HEK293 (cell line): ENCODE results near the gene PRR36.

Experiments used
- CTCF ChIA-PET: fragments of 350-600 bp; formaldehyde crosslinking; extraction: SDS; loops from one replicate; lab custom pipeline; 2021; ENCODE audit warnings: antibody characterized with exemption; lab: Yijun Ruan, JAX
- POLR2A ChIA-PET: fragments of 300-600 bp; formaldehyde crosslinking; extraction: SDS; loops from one replicate; lab custom pipeline; 2020; ENCODE audit warnings: antibody characterized with exemption, inconsistent platforms; lab: Yijun Ruan, JAX
- H3K27ac ChIP-seq: fragments of 200-500 bp; sonication (Bioruptor generic); 2 replicates; pipeline ENCODE4 v1.5.1; 2014; ENCODE audit warnings: low read depth, low read length, control low read depth, inconsistent platforms; ENCODE audit errors: extremely low read depth
- H3K36me3 ChIP-seq, 2 experiments: fragments of 200-500 bp in 1 of 2; sonication (Bioruptor generic) in 1 of 2; 1 replicate in 1 of 2; 2 replicates in 1 of 2; pipeline ENCODE4 v1.5.1; 2014 to 2017; ENCODE audit warnings: inconsistent platforms in 2 of 2, low read length in 2 of 2; ENCODE audit not compliant: control insufficient read depth in 2 of 2, insufficient read depth in 1 of 2
- H3K4me1 ChIP-seq: fragments of 200-500 bp; sonication (Bioruptor generic); 2 replicates; pipeline ENCODE4 v1.5.1; 2014; ENCODE audit warnings: mild to moderate bottlenecking, low read length, inconsistent platforms; ENCODE audit not compliant: control insufficient read depth, insufficient read depth
- H3K4me3 ChIP-seq: 2 replicates; pipeline ENCODE4 v1.5.1; 2011; ENCODE audit warnings: low read depth, mild to moderate bottlenecking, control low read depth, low read length, moderate library complexity
- H3K9me3 ChIP-seq: fragments of 200-500 bp; sonication (Bioruptor generic); 2 replicates; pipeline ENCODE4 v1.5.1; 2014; ENCODE audit warnings: low read depth, low read length, inconsistent platforms; ENCODE audit not compliant: control insufficient read depth, insufficient read depth
- ATF2 ChIP-seq: fragments of 450-650 bp; formaldehyde crosslinking; IDR thresholded peaks from 2 replicates; pipeline ENCODE4 v1.5.1; 2016; ENCODE audit warnings: missing biosample characterization, missing genetic modification characterization, low read depth
- ELK4 ChIP-seq: IDR thresholded peaks from 2 replicates; pipeline ENCODE4 v1.6.1; 2011; ENCODE audit warnings: mild to moderate bottlenecking, low read depth, low read length, borderline replicate concordance
- GLIS1 ChIP-seq: fragments of 450-650 bp; formaldehyde crosslinking; IDR thresholded peaks from 2 replicates; pipeline ENCODE4 v1.5.1; 2016; ENCODE audit warnings: missing biosample characterization, missing genetic modification characterization
- SP7 ChIP-seq: fragments of 450-650 bp; formaldehyde crosslinking; IDR thresholded peaks from 2 replicates; pipeline ENCODE4 v1.5.1; 2016; ENCODE audit warnings: missing biosample characterization, missing genetic modification characterization
- ZBTB11 ChIP-seq: fragments of 450-650 bp; formaldehyde crosslinking; conservative IDR thresholded peaks from 2 replicates; pipeline ENCODE4 v1.5.1; 2016; ENCODE audit warnings: low read depth, missing biosample characterization, missing genetic modification characterization
- ZNF10 ChIP-seq: fragments of 450-650 bp; formaldehyde crosslinking; IDR thresholded peaks from 2 replicates; pipeline ENCODE4 v1.5.1; 2017; ENCODE audit warnings: missing biosample characterization, missing genetic modification characterization
- ZNF174 ChIP-seq: fragments of 450-650 bp; formaldehyde crosslinking; IDR thresholded peaks from 2 replicates; pipeline ENCODE4 v1.5.0; 2017; ENCODE audit warnings: missing biosample characterization, mild to moderate bottlenecking, missing genetic modification characterization
- ZNF274 ChIP-seq, 2 experiments: fragments of 200-500 bp in 1 of 2; fragments of 450-650 bp in 1 of 2; sonication (Bioruptor generic) in 1 of 2; formaldehyde crosslinking in 1 of 2; IDR thresholded peaks; 2 replicates each; pipeline versions ENCODE4 v1.5.1 to v1.6.1; 2014 to 2016; ENCODE audit warnings: borderline replicate concordance in 1 of 2, inconsistent platforms in 1 of 2, low read length in 1 of 2, missing biosample characterization in 1 of 2, missing genetic modification characterization in 1 of 2
- ZNF404 ChIP-seq: fragments of 450-650 bp; formaldehyde crosslinking; IDR thresholded peaks from 2 replicates; pipeline ENCODE4 v1.5.1; 2017; ENCODE audit warnings: missing biosample characterization, missing genetic modification characterization
- ZNF426 ChIP-seq: fragments of 450-650 bp; formaldehyde crosslinking; IDR thresholded peaks from 2 replicates; pipeline ENCODE4 v1.5.1; 2017; ENCODE audit warnings: missing biosample characterization, missing genetic modification characterization, mild to moderate bottlenecking, inconsistent platforms, moderate library complexity
- ZNF449 ChIP-seq: fragments of 450-650 bp; formaldehyde crosslinking; IDR thresholded peaks from 2 replicates; pipeline ENCODE4 v1.5.1; 2017; ENCODE audit warnings: missing biosample characterization, mild to moderate bottlenecking, missing genetic modification characterization, moderate library complexity
- ZNF510 ChIP-seq: fragments of 450-650 bp; formaldehyde crosslinking; IDR thresholded peaks from 2 replicates; pipeline ENCODE4 v1.5.1; 2018; ENCODE audit warnings: mild to moderate bottlenecking, missing genetic modification characterization, missing biosample characterization; ENCODE audit not compliant: insufficient replicate concordance
- ZNF521 ChIP-seq: fragments of 450-650 bp; formaldehyde crosslinking; IDR thresholded peaks from 2 replicates; pipeline ENCODE4 v1.5.1; 2017; ENCODE audit warnings: missing biosample characterization, mild to moderate bottlenecking, missing genetic modification characterization
- ZNF544 ChIP-seq: fragments of 450-650 bp; formaldehyde crosslinking; IDR thresholded peaks from 2 replicates; pipeline ENCODE4 v1.5.0; 2017; ENCODE audit warnings: missing biosample characterization, missing genetic modification characterization
- ZNF626 ChIP-seq: fragments of 450-650 bp; sonication (Bioruptor Pico); formaldehyde crosslinking; IDR thresholded peaks from 2 replicates; pipeline ENCODE4 v1.5.1; 2018; ENCODE audit warnings: missing biosample characterization, missing genetic modification characterization, inconsistent platforms
- ZNF629 ChIP-seq: fragments of 450-650 bp; formaldehyde crosslinking; IDR thresholded peaks from 2 replicates; pipeline ENCODE4 v1.5.1; 2017; ENCODE audit warnings: missing biosample characterization, missing genetic modification characterization
- ZNF843 ChIP-seq: fragments of 450-650 bp; formaldehyde crosslinking; IDR thresholded peaks from 2 replicates; pipeline ENCODE4 v1.5.1; 2016; ENCODE audit warnings: missing biosample characterization, missing genetic modification characterization
- ZSCAN18 ChIP-seq: fragments of 450-650 bp; formaldehyde crosslinking; IDR thresholded peaks from 2 replicates; pipeline ENCODE4 v1.5.1; 2016; ENCODE audit warnings: missing biosample characterization, missing genetic modification characterization
- ZSCAN23 ChIP-seq: fragments of 450-650 bp; formaldehyde crosslinking; IDR thresholded peaks from 2 replicates; pipeline ENCODE4 v1.5.1; 2016; ENCODE audit warnings: missing biosample characterization, missing genetic modification characterization

The PRR36 gene

GRCh38 chr19:7864690-7865074, 9.5 kb downstream of the PRR36 start:
- Histone ChIP-seq H3K36me3 (peaks cover 0 to 13% of the 10 kb centered on the region in 2 experiments; a peak in 1 of 3 replicates), H3K27ac (no peak overlapping the region), H3K9me3 (no peaks in the 10 kb centered on the region), H3K4me3 (no peak overlapping the region), H3K4me1 (no peaks in the 10 kb centered on the region)
- ChIA-PET CTCF (interaction anchor here (1.7 kb wide), 1 partner anchor 12 kb away, joined by 6 read pairs; no protein-coding TSS in a partner anchor), POLR2A (no interaction called here)
- no peak for TF ChIP-seq ZSCAN18 (tag by site-specific recombination)
- TF ChIP-seq ZNF544 (tag by site-specific recombination), result no peak
- no peak for TF ChIP-seq ZNF426
- no peak for TF ChIP-seq ZNF510 (tag by site-specific recombination)
- TF ChIP-seq ZNF274 (IDR thresholded peaks at IDR 0.05; ENCODE audit: low read length), result no peak
- TF ChIP-seq ZNF274 (tag by site-specific recombination; IDR thresholded peaks at IDR 0.05; ENCODE audit: borderline replicate concordance), result no peak
- TF ChIP-seq ZNF843 (tag by site-specific recombination), result no peak

GRCh38 chr19:7863971-7864689, 10.1 kb downstream of the PRR36 start:
- H3K4me1 ChIP-seq, result no peaks in the 10 kb centered on the region

GRCh38 chr19:7863157-7863970, 10.8 kb downstream of the PRR36 start:
- no peak overlapping the region for H3K27ac ChIP-seq
- TF ChIP-seq ATF2 (tag by site-specific recombination) (no peak), ZNF521 (no peak), ZNF449 (tag by site-specific recombination) (no peak), ZNF404 (no peak), ZBTB11 (tag by site-specific recombination) (no peak), ZNF174 (tag by site-specific recombination) (no peak)

More at GRCh38 chr19:7863971-7864689, 10.1 kb downstream of the PRR36 start:
- ChIA-PET CTCF (interaction anchor here (1.7 kb wide), 1 partner anchor 12 kb away, joined by 6 read pairs; no protein-coding TSS in a partner anchor), POLR2A (no interaction called here)
- Histone ChIP-seq H3K9me3 (no peaks in the 10 kb centered on the region), H3K27ac (no peak overlapping the region), H3K4me3 (no peak overlapping the region), H3K36me3 (peaks cover 0 to 13% of the 10 kb centered on the region in 2 experiments; a peak in 1 of 3 replicates)
- TF ChIP-seq GLIS1 (tag by site-specific recombination) (peak; percentile 64), SP7 (tag by site-specific recombination) (no peak), ZNF629 (no peak), ZNF626 (no peak), ELK4 (no peak), ZNF510 (tag by site-specific recombination) (no peak), ZNF10 (no peak), ZSCAN23 (tag by site-specific recombination) (no peak)
- TF ChIP-seq, all 188 proteins: peak for 1

More at GRCh38 chr19:7863157-7863970, 10.8 kb downstream of the PRR36 start:
- Histone ChIP-seq H3K4me3 (no peak overlapping the region), H3K4me1 (no peaks in the 10 kb centered on the region), H3K36me3 (peaks cover 0 to 13% of the 10 kb centered on the region in 2 experiments; a peak in 1 of 3 replicates), H3K9me3 (no peaks in the 10 kb centered on the region)
- CTCF ChIA-PET, result no interaction called here
- POLR2A ChIA-PET, result no interaction called here
